ENCODE data around the gene GALNTL6.

Gene GALNTL6

GRCh38 chr4:172155838-172156345, 342.7 kb downstream of the GALNTL6 start:
- DNase-seq (ENCODE audit: low read depth): no peak

DNA sequence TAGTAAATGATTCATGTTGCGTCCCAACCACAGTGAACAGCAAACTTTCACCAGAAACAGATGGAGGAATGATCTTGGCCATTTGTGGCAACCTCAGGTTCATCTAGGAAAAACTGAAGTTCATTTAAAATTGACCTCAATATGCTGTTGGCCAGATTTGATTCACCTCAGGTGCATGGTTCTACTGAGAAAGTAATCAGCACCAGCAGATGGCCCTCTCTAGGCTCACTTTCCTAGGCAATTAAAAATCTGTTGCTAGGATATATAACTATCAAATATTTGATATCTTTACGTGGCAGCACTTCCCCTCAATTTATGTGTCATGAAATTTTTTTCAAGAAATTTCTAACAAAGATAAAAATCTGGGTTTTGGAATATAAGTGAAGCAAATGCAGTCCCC, 344.7 kb downstream of the GALNTL6 start:
- no peak for TF ChIP-seq CTCF (conservative IDR thresholded peaks at IDR 0.05; ENCODE audit: low read depth, low read length)
- no peak for DNase-seq (ENCODE audit: low read depth)
- no peak overlapping the region for H3K4me3 ChIP-seq (ENCODE audit: low read depth, low read length)

More at GRCh38 chr4:172155838-172156345, 342.7 kb downstream of the GALNTL6 start:
- H3K4me3 ChIP-seq (ENCODE audit: low read depth, low read length): no peak overlapping the region
- no peak for TF ChIP-seq CTCF (conservative IDR thresholded peaks at IDR 0.05; ENCODE audit: low read depth, low read length)

DNA sequence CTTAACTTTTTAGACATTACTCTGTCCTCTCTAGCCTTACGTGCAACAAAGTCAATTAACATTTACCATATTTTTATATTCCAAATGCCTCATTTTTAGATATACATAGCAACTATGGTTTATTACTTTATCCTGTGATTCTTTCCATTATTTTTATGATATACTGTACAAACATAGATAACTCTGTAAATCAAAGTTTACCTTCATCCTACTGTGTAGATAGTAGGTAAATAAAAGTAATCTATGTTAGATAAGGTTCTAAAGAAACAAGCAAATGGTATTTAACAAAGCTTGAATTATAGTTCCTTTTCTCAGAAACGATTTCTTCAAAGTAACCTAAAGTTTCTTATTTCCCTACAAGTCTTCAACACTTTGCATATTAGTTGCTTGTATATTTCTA, 350.0 kb downstream of the GALNTL6 start:
- TF ChIP-seq CTCF (conservative IDR thresholded peaks at IDR 0.05; ENCODE audit: low read depth, low read length): no peak
- no peak overlapping the region for H3K4me3 ChIP-seq (ENCODE audit: low read depth, low read length)
- no peak for DNase-seq (ENCODE audit: low read depth)

DNA sequence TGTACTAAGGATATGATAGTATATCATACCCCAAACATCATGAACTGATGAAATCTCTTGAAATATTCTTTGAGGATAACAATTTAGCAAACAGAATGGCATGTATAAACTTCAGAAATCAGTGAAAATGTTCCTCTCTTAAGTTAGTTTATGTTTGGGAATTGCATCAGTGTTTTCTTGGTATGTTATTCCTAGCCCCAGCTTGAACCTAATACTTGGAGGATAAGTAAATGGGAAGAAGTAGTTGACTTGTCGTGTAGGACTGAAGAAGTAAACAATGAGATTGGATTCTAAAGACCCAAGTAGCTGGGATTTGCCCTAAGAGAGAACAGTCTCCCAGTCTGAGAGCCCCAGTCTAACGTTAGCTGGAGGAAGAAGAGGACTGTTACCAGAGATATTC, 355.7 kb downstream of the GALNTL6 start:
- peak; percentile 11 for DNase-seq (ENCODE audit: low read depth)
- no peak overlapping the region for H3K4me3 ChIP-seq (ENCODE audit: low read depth, low read length)
- no peak for TF ChIP-seq CTCF (conservative IDR thresholded peaks at IDR 0.05; ENCODE audit: low read depth, low read length)

DNA sequence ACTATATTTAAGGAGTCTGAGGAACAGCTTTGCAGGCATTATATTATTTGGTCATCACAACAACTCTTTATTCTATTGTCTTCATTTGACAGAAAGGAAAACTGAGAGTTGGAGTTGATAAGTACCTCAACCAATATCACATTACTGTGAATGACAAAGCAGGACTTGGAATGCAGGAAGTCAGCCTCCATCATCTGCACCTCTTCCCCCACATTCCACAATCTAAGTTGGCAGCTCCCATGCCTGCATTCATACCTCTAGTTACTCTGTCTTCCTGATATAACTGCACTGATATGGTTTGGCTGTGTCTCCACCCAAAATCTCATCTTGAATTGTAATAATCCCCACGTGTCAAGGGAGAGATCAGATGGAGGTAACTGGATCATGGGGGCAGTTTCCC, 356.7 kb downstream of the GALNTL6 start:
- DNase-seq (ENCODE audit: low read depth): peak; percentile 3
- TF ChIP-seq CTCF (conservative IDR thresholded peaks at IDR 0.05; ENCODE audit: low read depth, low read length): no peak
- H3K4me3 ChIP-seq (ENCODE audit: low read depth, low read length): no peak overlapping the region

DNA sequence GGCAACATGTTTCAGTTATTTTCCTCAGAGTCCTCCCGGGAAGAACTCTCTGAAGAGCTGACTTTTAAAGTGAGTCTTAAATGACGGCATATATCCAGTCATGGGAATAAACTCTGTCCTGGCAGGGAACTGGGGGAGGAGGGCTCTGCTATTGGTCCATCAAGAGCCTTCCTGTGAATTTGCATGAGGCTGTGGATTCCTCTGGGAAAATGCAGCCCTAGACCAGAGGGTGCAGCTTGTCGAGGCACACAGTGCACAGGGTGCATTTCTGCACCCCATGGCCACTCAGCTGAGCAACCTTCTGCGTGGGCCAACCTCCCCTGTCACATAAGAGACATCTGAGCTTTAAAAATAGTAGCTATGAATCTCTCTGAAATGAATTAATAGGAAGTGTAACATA, 360.0 kb downstream of the GALNTL6 start:
- TF ChIP-seq CTCF (conservative IDR thresholded peaks at IDR 0.05; ENCODE audit: low read depth, low read length): no peak
- H3K4me3 ChIP-seq (ENCODE audit: low read depth, low read length): no peak overlapping the region
- DNase-seq (ENCODE audit: low read depth): no peak

- DNase-seq (ENCODE audit: low read depth): no peak
- H3K4me3 ChIP-seq (ENCODE audit: low read depth, low read length): no peak overlapping the region
- TF ChIP-seq CTCF (conservative IDR thresholded peaks at IDR 0.05; ENCODE audit: low read depth, low read length): no peak
Measured at GRCh38 chr4:172177382-172177781, 364.2 kb downstream of the GALNTL6 start.
